K562 (cell line): ENCODE measurements around the gene RBM19.

Experiments used
- KHSRP ChIP-seq: fragments of 450-650 bp; IDR thresholded peaks from 2 replicates; pipeline ENCODE4 v1.6.1; 2017
- POLR2G ChIP-seq: fragments of 200-400 bp; formaldehyde crosslinking; IDR thresholded peaks from 2 replicates; pipeline ENCODE4 v1.6.1; 2017; ENCODE audit warnings: low read depth, mild to moderate bottlenecking, antibody characterized with exemption, low read length, moderate library complexity
- RREB1 ChIP-seq: fragments of 250-450 bp; sonication (Bioruptor Pico); IDR thresholded peaks from 2 replicates; pipeline ENCODE4 v1.4.0; 2020
- SIN3A ChIP-seq, 2 experiments: fragments of 150-350 bp in 1 of 2; IDR thresholded peaks; 2 replicates each; pipeline ENCODE4 v1.6.1; 2011 to 2016; ENCODE audit warnings: borderline replicate concordance in 2 of 2, low read depth in 2 of 2, low read length in 2 of 2, mild to moderate bottlenecking in 2 of 2, moderate library complexity in 2 of 2; ENCODE audit not compliant: control insufficient read depth in 1 of 2
- ZEB2 ChIP-seq: fragments of 450-650 bp; IDR thresholded peaks from 2 replicates; pipeline ENCODE4 v1.6.1; 2016
- ZNF12 ChIP-seq: sonication (generic); formaldehyde crosslinking; IDR thresholded peaks from 2 replicates; pipeline ENCODE4 v1.4.0; 2020; ENCODE audit warnings: mild to moderate bottlenecking, missing genetic modification reagents

- no peak for TF ChIP-seq SIN3A (IDR thresholded peaks at IDR 0.05; ENCODE audit: borderline replicate concordance in 2 of 2, control insufficient read depth in 1 of 2, low read depth in 2 of 2, low read length in 2 of 2)
- TF ChIP-seq RREB1 (CRISPR knock-in tag): no peak
- TF ChIP-seq KHSRP: no peak
- no peak for TF ChIP-seq POLR2G
- TF ChIP-seq ZNF12 (CRISPR knock-in tag): no peak
- TF ChIP-seq ZEB2: no peak
Observed at GRCh38 chr12:113941208-113941486, 25.0 kb downstream of the RBM19 start.
